ENCODE measurements around the gene POU3F2. TPM values are rescaled to one million over a fixed set of nuclear protein-coding genes. Genes with fewer than 3 reads are reported as not detected.

Gene POU3F2
- total and polyA plus RNA-seq, 9 of the 15 experiments (the other 6 are each of a cell fraction or from before 2014, with no cell fraction given): 0.08 to 0.46 (median 0.36) TPM

GRCh38 chr6:98845211-98846020 is 11.0 kb downstream of the POU3F2 start (continued):
- TF ChIP-seq, protein P1, sequence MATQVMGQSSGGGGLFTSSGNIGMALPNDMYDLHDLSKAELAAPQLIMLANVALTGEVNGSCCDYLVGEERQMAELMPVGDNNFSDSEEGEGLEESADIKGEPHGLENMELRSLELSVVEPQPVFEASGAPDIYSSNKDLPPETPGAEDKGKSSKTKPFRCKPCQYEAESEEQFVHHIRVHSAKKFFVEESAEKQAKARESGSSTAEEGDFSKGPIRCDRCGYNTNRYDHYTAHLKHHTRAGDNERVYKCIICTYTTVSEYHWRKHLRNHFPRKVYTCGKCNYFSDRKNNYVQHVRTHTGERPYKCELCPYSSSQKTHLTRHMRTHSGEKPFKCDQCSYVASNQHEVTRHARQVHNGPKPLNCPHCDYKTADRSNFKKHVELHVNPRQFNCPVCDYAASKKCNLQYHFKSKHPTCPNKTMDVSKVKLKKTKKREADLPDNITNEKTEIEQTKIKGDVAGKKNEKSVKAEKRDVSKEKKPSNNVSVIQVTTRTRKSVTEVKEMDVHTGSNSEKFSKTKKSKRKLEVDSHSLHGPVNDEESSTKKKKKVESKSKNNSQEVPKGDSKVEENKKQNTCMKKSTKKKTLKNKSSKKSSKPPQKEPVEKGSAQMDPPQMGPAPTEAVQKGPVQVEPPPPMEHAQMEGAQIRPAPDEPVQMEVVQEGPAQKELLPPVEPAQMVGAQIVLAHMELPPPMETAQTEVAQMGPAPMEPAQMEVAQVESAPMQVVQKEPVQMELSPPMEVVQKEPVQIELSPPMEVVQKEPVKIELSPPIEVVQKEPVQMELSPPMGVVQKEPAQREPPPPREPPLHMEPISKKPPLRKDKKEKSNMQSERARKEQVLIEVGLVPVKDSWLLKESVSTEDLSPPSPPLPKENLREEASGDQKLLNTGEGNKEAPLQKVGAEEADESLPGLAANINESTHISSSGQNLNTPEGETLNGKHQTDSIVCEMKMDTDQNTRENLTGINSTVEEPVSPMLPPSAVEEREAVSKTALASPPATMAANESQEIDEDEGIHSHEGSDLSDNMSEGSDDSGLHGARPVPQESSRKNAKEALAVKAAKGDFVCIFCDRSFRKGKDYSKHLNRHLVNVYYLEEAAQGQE (IDR thresholded peaks at IDR 0.05; ENCODE audit: borderline replicate concordance): peak; percentile 80
- TF ChIP-seq, protein P1 (CRISPR knock-in tag; IDR thresholded peaks at IDR 0.05; ENCODE audit: low read depth): no peak
- TF ChIP-seq EWSR1 (IDR thresholded peaks at IDR 0.05; ENCODE audit: borderline replicate concordance, low read depth, partially characterized antibody) (no peak), CHD7 (IDR thresholded peaks at IDR 0.05; ENCODE audit: low read depth, low read length) (no peak), DMBX1 (CRISPR knock-in tag; IDR thresholded peaks at IDR 0.05; ENCODE audit: borderline replicate concordance) (no peak), SMAD4 (CRISPR knock-in tag; conservative IDR thresholded peaks at IDR 0.05) (no peak)
